Suprapubic skin (tissue), 4 donors: ENCODE data around the gene KCNT1.

Source experiments
- POLR2A ChIP-seq, 2 donors: fragments of 450-650 bp; IDR thresholded peaks; one replicate each; pipeline ENCODE4 v1.6.1; 2017; ENCODE audit warnings: antibody characterized with exemption in 2 of 2, mild to moderate bottlenecking in 2 of 2, moderate library complexity in 2 of 2
- POLR2AphosphoS5 ChIP-seq, 3 donors: sonication (generic); formaldehyde crosslinking; IDR thresholded peaks; one replicate each; pipeline ENCODE4 v1.6.1; 2017; ENCODE audit warnings: antibody characterized with exemption in 3 of 3
- TF ChIP-seq, protein P1 (sequence below), 2 donors: fragments of 200-600 bp in 1 of 2; fragments of 450-650 bp in 1 of 2; sonication (generic) in 1 of 2; IDR thresholded peaks; one replicate each; pipeline ENCODE4 v1.5.1; 2016 to 2019; ENCODE audit warnings: antibody characterized with exemption in 2 of 2, mild to moderate bottlenecking in 1 of 2, moderate library complexity in 1 of 2

DNA sequence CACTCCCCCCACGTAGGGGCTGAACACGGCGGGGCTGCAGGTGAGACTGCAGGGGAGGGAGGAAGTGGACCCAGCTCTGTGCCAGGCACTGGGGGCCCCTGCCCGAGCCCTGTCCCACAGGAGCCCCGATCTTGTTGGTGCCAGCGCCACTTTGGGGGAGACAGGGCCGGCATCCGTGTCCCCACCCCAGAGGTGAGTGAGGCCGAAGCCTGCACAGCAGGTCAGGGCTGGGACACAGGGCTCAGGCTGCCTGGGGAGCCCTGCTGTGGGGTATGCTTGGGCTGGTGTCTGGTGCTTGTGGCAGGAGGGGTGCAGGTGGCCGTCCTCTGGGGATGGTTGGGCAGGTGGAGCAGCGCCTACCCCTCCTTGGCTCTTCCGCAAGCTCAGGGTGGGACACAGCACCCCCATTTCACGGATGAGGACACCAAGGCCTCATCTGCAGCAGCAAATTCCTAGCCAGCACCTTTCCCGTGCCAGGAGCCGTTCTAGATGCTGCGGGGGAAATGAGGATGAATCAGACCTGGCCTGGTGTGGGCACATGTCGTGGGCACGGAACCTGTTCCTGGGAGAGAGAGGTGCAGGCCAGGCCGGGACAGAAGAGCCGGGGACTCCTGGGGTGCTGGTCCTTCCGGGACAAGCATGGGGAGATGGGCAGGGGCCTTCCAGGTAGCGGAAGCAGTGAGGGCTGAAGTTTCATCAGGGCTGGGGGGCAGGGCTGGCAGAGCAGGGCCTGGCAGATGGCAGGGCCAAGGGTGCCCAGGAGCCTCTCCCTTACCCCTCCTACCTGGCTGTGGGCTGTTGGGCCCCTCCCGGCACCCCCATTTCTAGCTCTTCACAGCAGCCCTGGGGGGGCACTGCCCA, 35.2 kb downstream of the KCNT1 start:
- TF ChIP-seq, protein P1, sequence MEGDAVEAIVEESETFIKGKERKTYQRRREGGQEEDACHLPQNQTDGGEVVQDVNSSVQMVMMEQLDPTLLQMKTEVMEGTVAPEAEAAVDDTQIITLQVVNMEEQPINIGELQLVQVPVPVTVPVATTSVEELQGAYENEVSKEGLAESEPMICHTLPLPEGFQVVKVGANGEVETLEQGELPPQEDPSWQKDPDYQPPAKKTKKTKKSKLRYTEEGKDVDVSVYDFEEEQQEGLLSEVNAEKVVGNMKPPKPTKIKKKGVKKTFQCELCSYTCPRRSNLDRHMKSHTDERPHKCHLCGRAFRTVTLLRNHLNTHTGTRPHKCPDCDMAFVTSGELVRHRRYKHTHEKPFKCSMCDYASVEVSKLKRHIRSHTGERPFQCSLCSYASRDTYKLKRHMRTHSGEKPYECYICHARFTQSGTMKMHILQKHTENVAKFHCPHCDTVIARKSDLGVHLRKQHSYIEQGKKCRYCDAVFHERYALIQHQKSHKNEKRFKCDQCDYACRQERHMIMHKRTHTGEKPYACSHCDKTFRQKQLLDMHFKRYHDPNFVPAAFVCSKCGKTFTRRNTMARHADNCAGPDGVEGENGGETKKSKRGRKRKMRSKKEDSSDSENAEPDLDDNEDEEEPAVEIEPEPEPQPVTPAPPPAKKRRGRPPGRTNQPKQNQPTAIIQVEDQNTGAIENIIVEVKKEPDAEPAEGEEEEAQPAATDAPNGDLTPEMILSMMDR (IDR thresholded peaks at IDR 0.05) = no peak
- TF ChIP-seq POLR2A (IDR thresholded peaks at IDR 0.05) (no peak), POLR2AphosphoS5 (IDR thresholded peaks at IDR 0.05) (no peak)
